HEK293 (cell line): ENCODE results near the gene TCF7L2.

ENCODE experiments used
- CTCF ChIA-PET: fragments of 350-600 bp; formaldehyde crosslinking; extraction: SDS; loops from one replicate; lab custom pipeline; 2021; ENCODE audit warnings: antibody characterized with exemption; lab: Yijun Ruan, JAX
- POLR2A ChIA-PET: fragments of 300-600 bp; formaldehyde crosslinking; extraction: SDS; loops from one replicate; lab custom pipeline; 2020; ENCODE audit warnings: antibody characterized with exemption, inconsistent platforms; lab: Yijun Ruan, JAX
- H3K27ac ChIP-seq: fragments of 200-500 bp; sonication (Bioruptor generic); 2 replicates; pipeline ENCODE4 v1.5.1; 2014; ENCODE audit warnings: low read depth, low read length, control low read depth, inconsistent platforms; ENCODE audit errors: extremely low read depth
- H3K36me3 ChIP-seq, 2 experiments: fragments of 200-500 bp in 1 of 2; sonication (Bioruptor generic) in 1 of 2; 1 replicate in 1 of 2; 2 replicates in 1 of 2; pipeline ENCODE4 v1.5.1; 2014 to 2017; ENCODE audit warnings: inconsistent platforms in 2 of 2, low read length in 2 of 2; ENCODE audit not compliant: control insufficient read depth in 2 of 2, insufficient read depth in 1 of 2
- H3K4me1 ChIP-seq: fragments of 200-500 bp; sonication (Bioruptor generic); 2 replicates; pipeline ENCODE4 v1.5.1; 2014; ENCODE audit warnings: mild to moderate bottlenecking, low read length, inconsistent platforms; ENCODE audit not compliant: control insufficient read depth, insufficient read depth
- H3K4me3 ChIP-seq: 2 replicates; pipeline ENCODE4 v1.5.1; 2011; ENCODE audit warnings: low read depth, mild to moderate bottlenecking, control low read depth, low read length, moderate library complexity
- H3K9me3 ChIP-seq: fragments of 200-500 bp; sonication (Bioruptor generic); 2 replicates; pipeline ENCODE4 v1.5.1; 2014; ENCODE audit warnings: low read depth, low read length, inconsistent platforms; ENCODE audit not compliant: control insufficient read depth, insufficient read depth
- GLI2 ChIP-seq: fragments of 450-650 bp; formaldehyde crosslinking; IDR thresholded peaks from 2 replicates; pipeline ENCODE4; 2017; ENCODE audit warnings: missing biosample characterization, missing genetic modification characterization, low read depth, borderline replicate concordance
- HOXA7 ChIP-seq: sonication (generic); formaldehyde crosslinking; IDR thresholded peaks from 2 replicates; pipeline ENCODE4 v1.8.1; 2022; ENCODE audit warnings: missing genetic modification reagents, borderline replicate concordance
- KLF7 ChIP-seq: fragments of 450-650 bp; formaldehyde crosslinking; IDR thresholded peaks from 2 replicates; pipeline ENCODE4 v1.5.1; 2016; ENCODE audit warnings: missing biosample characterization, missing genetic modification characterization, borderline replicate concordance
- YY1 ChIP-seq: fragments of 450-650 bp; formaldehyde crosslinking; IDR thresholded peaks from 2 replicates; pipeline ENCODE4 v1.5.1; 2018; ENCODE audit warnings: missing biosample characterization, missing genetic modification characterization
- ZFP41 ChIP-seq: fragments of 450-650 bp; formaldehyde crosslinking; IDR thresholded peaks from 2 replicates; pipeline ENCODE4 v1.5.1; 2016; ENCODE audit warnings: missing biosample characterization, missing genetic modification characterization, borderline replicate concordance
- ZIC2 ChIP-seq: fragments of 450-650 bp; formaldehyde crosslinking; IDR thresholded peaks from 2 replicates; pipeline ENCODE4 v1.5.1; 2016; ENCODE audit warnings: missing biosample characterization, missing genetic modification characterization
- ZNF19 ChIP-seq: fragments of 450-650 bp; formaldehyde crosslinking; IDR thresholded peaks from 2 replicates; pipeline ENCODE4; 2016; ENCODE audit warnings: missing biosample characterization, missing genetic modification characterization, low read depth
- ZNF214 ChIP-seq: fragments of 450-650 bp; formaldehyde crosslinking; IDR thresholded peaks from 2 replicates; pipeline ENCODE4 v1.5.1; 2017; ENCODE audit warnings: missing biosample characterization, mild to moderate bottlenecking, missing genetic modification characterization, borderline replicate concordance
- ZNF24 ChIP-seq: fragments of 450-650 bp; formaldehyde crosslinking; IDR thresholded peaks from 2 replicates; pipeline ENCODE4 v1.5.1; 2016; ENCODE audit warnings: missing biosample characterization, missing genetic modification characterization
- ZNF433 ChIP-seq: fragments of 450-650 bp; formaldehyde crosslinking; IDR thresholded peaks from 2 replicates; pipeline ENCODE4 v1.5.1; 2016; ENCODE audit warnings: missing biosample characterization, missing genetic modification characterization, low read depth
- ZNF549 ChIP-seq: fragments of 450-650 bp; IDR thresholded peaks from 2 replicates; pipeline ENCODE4 v1.5.1; 2018; ENCODE audit warnings: missing biosample characterization, missing genetic modification characterization, mild to moderate bottlenecking, inconsistent platforms, moderate library complexity
- ZNF561 ChIP-seq: fragments of 450-650 bp; IDR thresholded peaks from 2 replicates; pipeline ENCODE4 v1.5.1; 2018; ENCODE audit warnings: missing biosample characterization, missing genetic modification characterization, borderline replicate concordance
- ZNF629 ChIP-seq: fragments of 450-650 bp; formaldehyde crosslinking; IDR thresholded peaks from 2 replicates; pipeline ENCODE4 v1.5.1; 2017; ENCODE audit warnings: missing biosample characterization, missing genetic modification characterization
- ZNF658 ChIP-seq: fragments of 450-650 bp; formaldehyde crosslinking; IDR thresholded peaks from 2 replicates; pipeline ENCODE4; 2016; ENCODE audit warnings: missing biosample characterization, missing genetic modification characterization
- ZSCAN23 ChIP-seq: fragments of 450-650 bp; formaldehyde crosslinking; IDR thresholded peaks from 2 replicates; pipeline ENCODE4 v1.5.1; 2016; ENCODE audit warnings: missing biosample characterization, missing genetic modification characterization
- TF ChIP-seq, protein P1 (sequence below): fragments of 450-650 bp; formaldehyde crosslinking; IDR thresholded peaks from 2 replicates; pipeline ENCODE4 v1.5.1; 2016; ENCODE audit warnings: missing biosample characterization, missing genetic modification characterization, low read depth
- TF ChIP-seq, protein P2 (sequence below): fragments of 450-650 bp; formaldehyde crosslinking; IDR thresholded peaks from 2 replicates; pipeline ENCODE4 v1.5.1; 2016; ENCODE audit warnings: missing biosample characterization, missing genetic modification characterization, low read depth
- TF ChIP-seq, protein P3 (sequence below): IDR thresholded peaks from 2 replicates; pipeline ENCODE4 v1.6.1; 2011; ENCODE audit warnings: mild to moderate bottlenecking, low read depth, low read length, borderline replicate concordance
- TF ChIP-seq, protein P4 (sequence below): fragments of 450-650 bp; formaldehyde crosslinking; IDR thresholded peaks from 2 replicates; pipeline ENCODE4 v1.5.1; 2017; ENCODE audit warnings: missing biosample characterization, missing genetic modification characterization

Gene TCF7L2

DNA sequence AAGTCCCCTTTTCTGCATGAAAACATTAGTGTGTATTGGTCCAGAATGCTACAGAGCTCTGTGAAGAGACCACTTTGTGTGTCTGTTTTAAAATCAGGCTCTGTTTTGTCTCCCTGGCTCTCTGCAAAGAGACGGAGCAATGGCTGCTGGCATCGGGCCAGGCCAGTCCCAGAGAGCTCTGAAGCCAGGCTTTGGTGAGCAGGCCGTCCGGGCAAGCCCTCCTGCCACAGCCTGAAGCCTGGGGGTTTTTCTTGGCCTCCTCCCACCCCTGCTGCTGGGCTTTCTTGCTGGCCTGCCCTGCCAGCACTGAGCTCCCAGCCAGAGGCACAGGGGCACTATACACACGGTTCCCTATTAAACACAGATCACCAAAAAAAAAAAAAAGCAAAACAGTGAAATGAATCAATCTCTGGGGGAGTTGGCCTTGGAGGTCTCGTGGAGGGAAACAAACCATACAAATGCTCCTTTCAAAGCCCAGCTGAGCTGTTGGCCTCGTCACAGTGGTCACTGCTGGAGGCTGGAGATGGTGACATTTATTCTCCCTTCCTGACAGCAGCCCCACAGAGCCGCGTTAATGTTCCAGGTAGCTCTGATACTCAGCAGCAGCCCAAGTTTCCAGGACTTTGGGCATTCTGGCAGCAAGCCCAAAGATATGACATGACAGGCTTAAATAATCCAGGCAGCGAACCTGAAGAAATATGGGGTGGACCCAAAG lies 237.2 kb downstream of the TCF7L2 start:
- no peaks in the 10 kb centered on the region for H3K4me1 ChIP-seq
- CTCF ChIA-PET: interaction anchor here (0.6 kb wide), 1 partner anchor 24 kb away, joined by 4 read pairs; no protein-coding TSS in a partner anchor
- no peak overlapping the region for H3K4me3 ChIP-seq
- H3K27ac ChIP-seq: no peak overlapping the region
- POLR2A ChIA-PET: no interaction called here
- TF ChIP-seq, protein P1, sequence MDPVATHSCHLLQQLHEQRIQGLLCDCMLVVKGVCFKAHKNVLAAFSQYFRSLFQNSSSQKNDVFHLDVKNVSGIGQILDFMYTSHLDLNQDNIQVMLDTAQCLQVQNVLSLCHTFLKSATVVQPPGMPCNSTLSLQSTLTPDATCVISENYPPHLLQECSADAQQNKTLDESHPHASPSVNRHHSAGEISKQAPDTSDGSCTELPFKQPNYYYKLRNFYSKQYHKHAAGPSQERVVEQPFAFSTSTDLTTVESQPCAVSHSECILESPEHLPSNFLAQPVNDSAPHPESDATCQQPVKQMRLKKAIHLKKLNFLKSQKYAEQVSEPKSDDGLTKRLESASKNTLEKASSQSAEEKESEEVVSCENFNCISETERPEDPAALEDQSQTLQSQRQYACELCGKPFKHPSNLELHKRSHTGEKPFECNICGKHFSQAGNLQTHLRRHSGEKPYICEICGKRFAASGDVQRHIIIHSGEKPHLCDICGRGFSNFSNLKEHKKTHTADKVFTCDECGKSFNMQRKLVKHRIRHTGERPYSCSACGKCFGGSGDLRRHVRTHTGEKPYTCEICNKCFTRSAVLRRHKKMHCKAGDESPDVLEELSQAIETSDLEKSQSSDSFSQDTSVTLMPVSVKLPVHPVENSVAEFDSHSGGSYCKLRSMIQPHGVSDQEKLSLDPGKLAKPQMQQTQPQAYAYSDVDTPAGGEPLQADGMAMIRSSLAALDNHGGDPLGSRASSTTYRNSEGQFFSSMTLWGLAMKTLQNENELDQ (tag by site-specific recombination): no peak
- no peak for TF ChIP-seq ZNF214
- no peak for TF ChIP-seq HOXA7
- no peak for TF ChIP-seq YY1 (tag by site-specific recombination)
- TF ChIP-seq ZNF561: no peak
- TF ChIP-seq ZNF433: no peak
- peak; percentile 76 for TF ChIP-seq ZIC2 (tag by site-specific recombination)
- no peak for TF ChIP-seq ZNF629 (tag by site-specific recombination)
- H3K36me3 ChIP-seq: no peaks in the 10 kb centered on the region
- H3K9me3 ChIP-seq: no peaks in the 10 kb centered on the region

DNA sequence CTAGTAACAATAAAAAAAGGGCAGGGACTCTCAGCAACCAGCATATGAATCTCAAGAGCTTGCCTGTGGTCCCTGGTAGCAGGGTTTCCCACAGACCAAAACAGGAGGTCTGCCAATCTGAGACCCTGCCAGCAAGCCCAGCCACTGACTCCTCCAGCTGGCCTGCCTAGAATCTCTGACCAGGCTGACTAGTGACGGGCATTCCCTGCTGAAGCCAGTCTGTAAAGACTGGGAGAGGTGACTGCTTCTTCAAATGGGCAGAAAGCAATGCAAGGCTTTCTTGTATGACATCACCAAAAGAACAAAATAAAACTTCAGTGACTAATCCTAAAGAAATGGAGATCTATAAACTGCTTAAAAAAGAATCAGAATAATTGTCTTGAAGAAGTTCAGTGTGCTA lies 249.4 kb downstream of the TCF7L2 start:
- no peak overlapping the region for H3K27ac ChIP-seq
- ChIA-PET POLR2A (no interaction called here), CTCF (interaction anchor here (0.6 kb wide), 1 partner anchor 185 kb away, joined by 3 read pairs; no protein-coding TSS in a partner anchor)
- no peak overlapping the region for H3K4me3 ChIP-seq
- no peaks in the 10 kb centered on the region for H3K9me3 ChIP-seq
- TF ChIP-seq, protein P2, sequence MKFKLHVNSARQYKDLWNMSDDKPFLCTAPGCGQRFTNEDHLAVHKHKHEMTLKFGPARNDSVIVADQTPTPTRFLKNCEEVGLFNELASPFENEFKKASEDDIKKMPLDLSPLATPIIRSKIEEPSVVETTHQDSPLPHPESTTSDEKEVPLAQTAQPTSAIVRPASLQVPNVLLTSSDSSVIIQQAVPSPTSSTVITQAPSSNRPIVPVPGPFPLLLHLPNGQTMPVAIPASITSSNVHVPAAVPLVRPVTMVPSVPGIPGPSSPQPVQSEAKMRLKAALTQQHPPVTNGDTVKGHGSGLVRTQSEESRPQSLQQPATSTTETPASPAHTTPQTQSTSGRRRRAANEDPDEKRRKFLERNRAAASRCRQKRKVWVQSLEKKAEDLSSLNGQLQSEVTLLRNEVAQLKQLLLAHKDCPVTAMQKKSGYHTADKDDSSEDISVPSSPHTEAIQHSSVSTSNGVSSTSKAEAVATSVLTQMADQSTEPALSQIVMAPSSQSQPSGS (tag by site-specific recombination): peak; percentile 45; the same call in 1 of the 2 replicates
- TF ChIP-seq, protein P3, sequence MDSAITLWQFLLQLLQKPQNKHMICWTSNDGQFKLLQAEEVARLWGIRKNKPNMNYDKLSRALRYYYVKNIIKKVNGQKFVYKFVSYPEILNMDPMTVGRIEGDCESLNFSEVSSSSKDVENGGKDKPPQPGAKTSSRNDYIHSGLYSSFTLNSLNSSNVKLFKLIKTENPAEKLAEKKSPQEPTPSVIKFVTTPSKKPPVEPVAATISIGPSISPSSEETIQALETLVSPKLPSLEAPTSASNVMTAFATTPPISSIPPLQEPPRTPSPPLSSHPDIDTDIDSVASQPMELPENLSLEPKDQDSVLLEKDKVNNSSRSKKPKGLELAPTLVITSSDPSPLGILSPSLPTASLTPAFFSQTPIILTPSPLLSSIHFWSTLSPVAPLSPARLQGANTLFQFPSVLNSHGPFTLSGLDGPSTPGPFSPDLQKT: no peak
- TF ChIP-seq KLF7 (tag by site-specific recombination) (no peak), ZNF19 (tag by site-specific recombination) (no peak), ZNF658 (tag by site-specific recombination) (no peak)
- H3K4me1 ChIP-seq: no peaks in the 10 kb centered on the region
- no peaks in the 10 kb centered on the region for H3K36me3 ChIP-seq

DNA sequence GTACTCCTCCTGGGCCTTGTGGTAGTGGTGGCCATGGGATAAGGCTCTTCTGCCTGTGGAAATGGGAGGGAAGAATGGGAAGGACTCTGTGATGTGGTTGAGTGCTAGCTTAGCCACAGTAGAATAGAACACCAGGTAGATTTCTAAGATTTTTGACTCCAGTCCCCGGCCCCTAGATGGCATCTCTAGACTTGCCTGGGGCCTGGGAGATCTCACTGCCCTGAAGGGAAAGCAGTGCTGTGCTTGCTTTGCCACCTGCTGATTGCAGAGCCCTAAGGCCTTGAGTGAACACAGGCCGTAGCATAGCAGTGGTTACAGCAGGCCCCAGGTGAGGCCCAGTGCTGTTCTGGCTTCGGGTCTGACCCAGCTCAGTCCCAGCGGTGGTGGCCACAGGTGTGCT lies 252.0 kb downstream of the TCF7L2 start:
- CTCF ChIA-PET: interaction anchor here (0.7 kb wide), 1 partner anchor 362 kb away, joined by 3 read pairs; no protein-coding TSS in a partner anchor
- no peak overlapping the region for H3K4me3 ChIP-seq
- POLR2A ChIA-PET: no interaction called here
- TF ChIP-seq ZNF549 (tag by site-specific recombination) (no peak), ZNF24 (no peak), ZSCAN23 (tag by site-specific recombination) (no peak), ZFP41 (tag by site-specific recombination) (no peak), GLI2 (no peak)
- TF ChIP-seq, protein P4, sequence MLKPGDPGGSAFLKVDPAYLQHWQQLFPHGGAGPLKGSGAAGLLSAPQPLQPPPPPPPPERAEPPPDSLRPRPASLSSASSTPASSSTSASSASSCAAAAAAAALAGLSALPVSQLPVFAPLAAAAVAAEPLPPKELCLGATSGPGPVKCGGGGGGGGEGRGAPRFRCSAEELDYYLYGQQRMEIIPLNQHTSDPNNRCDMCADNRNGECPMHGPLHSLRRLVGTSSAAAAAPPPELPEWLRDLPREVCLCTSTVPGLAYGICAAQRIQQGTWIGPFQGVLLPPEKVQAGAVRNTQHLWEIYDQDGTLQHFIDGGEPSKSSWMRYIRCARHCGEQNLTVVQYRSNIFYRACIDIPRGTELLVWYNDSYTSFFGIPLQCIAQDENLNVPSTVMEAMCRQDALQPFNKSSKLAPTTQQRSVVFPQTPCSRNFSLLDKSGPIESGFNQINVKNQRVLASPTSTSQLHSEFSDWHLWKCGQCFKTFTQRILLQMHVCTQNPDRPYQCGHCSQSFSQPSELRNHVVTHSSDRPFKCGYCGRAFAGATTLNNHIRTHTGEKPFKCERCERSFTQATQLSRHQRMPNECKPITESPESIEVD: no peak

More for the DNA sequence above, 252.0 kb downstream of the TCF7L2 start:
- Histone ChIP-seq H3K27ac (no peak overlapping the region), H3K4me1 (no peaks in the 10 kb centered on the region), H3K9me3 (no peaks in the 10 kb centered on the region), H3K36me3 (no peaks in the 10 kb centered on the region)
